OCI-LY3 (cell line): ENCODE data around the gene CXCL5.

Experiments
- H2AFZ ChIP-seq: fragments of 200-600, 300-600 bp; shearing (Covaris generic); 2 replicates; pipeline ENCODE4 v1.6.0; 2014; ENCODE audit warnings: antibody characterized with exemption, low read depth, low read length
- H3K27ac ChIP-seq: fragments of 200-600, 300-600 bp; sonication (generic); 2 replicates; pipeline ENCODE4 v1.5.1; 2014; ENCODE audit warnings: mild to moderate bottlenecking, low read length, moderate library complexity, mixed read lengths
- H3K27me3 ChIP-seq: fragments of 200-600, 300-600 bp; sonication (generic); 2 replicates; pipeline ENCODE4 v1.6.1; 2014; ENCODE audit warnings: low read depth, low read length, mixed read lengths
- H3K36me3 ChIP-seq: fragments of 200-600, 300-600 bp; sonication (generic); replicated peaks from 2 replicates; pipeline ENCODE3; 2014; ENCODE audit warnings: low read depth, low read length, mixed read lengths
- H3K4me1 ChIP-seq: fragments of 300-600, 200-600 bp; sonication (generic); 2 replicates; pipeline ENCODE4 v1.6.1; 2014; ENCODE audit warnings: low read length, mixed read lengths
- H3K4me2 ChIP-seq: fragments of 200-600, 300-600 bp; sonication (generic); 2 replicates; pipeline ENCODE4 v1.6.1; 2014; ENCODE audit warnings: low read length, mixed read lengths
- H3K4me3 ChIP-seq: fragments of 300-600, 200-600 bp; sonication (generic); 2 replicates; pipeline ENCODE4 v1.5.1; 2014; ENCODE audit warnings: antibody characterized with exemption, mild to moderate bottlenecking, low read length, moderate library complexity
- H3K79me2 ChIP-seq: fragments of 300-600, 200-600 bp; shearing (Covaris generic); 2 replicates; pipeline ENCODE4 v1.6.1; 2014; ENCODE audit warnings: mild to moderate bottlenecking, low read length, mixed read lengths
- H3K9ac ChIP-seq: fragments of 300-600, 200-600 bp; shearing (Covaris generic); 2 replicates; pipeline ENCODE4 v1.6.0; 2014; ENCODE audit warnings: mild to moderate bottlenecking, low read length, moderate library complexity
- H3K9me3 ChIP-seq: fragments of 200-600, 300-600 bp; shearing (Covaris generic); 2 replicates; pipeline ENCODE4 v1.6.1; 2014; ENCODE audit warnings: low read length, mixed read lengths; ENCODE audit not compliant: insufficient read depth
- H4K20me1 ChIP-seq: fragments of 200-600, 300-600 bp; sonication (generic); 2 replicates; pipeline ENCODE4 v1.6.1; 2016; ENCODE audit warnings: low read length, mixed read lengths; ENCODE audit not compliant: insufficient read depth
- CTCF ChIP-seq: fragments of 200-600, 300-600 bp; sonication (generic); IDR thresholded peaks from 2 replicates; pipeline ENCODE4 v1.5.1; 2014; ENCODE audit warnings: antibody characterized with exemption, low read length, low read depth
- EZH2phosphoT487 ChIP-seq: fragments of 200-600 bp; shearing (Covaris generic); IDR thresholded peaks from 2 replicates; pipeline ENCODE4 v1.6.1; 2018; ENCODE audit warnings: antibody characterized with exemption, mixed run types, low read depth

Gene CXCL5

GRCh38 chr4:74023709-74024108 lies 25.2 kb upstream of the CXCL5 start:
- no peak overlapping the region for H3K9ac ChIP-seq
- no peak overlapping the region for H3K4me2 ChIP-seq
- no peaks in the 10 kb centered on the region for H4K20me1 ChIP-seq
- no peak overlapping the region for H3K4me3 ChIP-seq
- H3K36me3 ChIP-seq = no peaks in the 10 kb centered on the region
- H3K27ac ChIP-seq = no peak overlapping the region
- no peaks in the 10 kb centered on the region for H3K4me1 ChIP-seq
- H2AFZ ChIP-seq = no peak overlapping the region
- H3K79me2 ChIP-seq = no peaks in the 10 kb centered on the region
- no peak for TF ChIP-seq EZH2phosphoT487
- no peak for TF ChIP-seq CTCF
- H3K27me3 ChIP-seq = no peaks in the 10 kb centered on the region
- no peaks in the 10 kb centered on the region for H3K9me3 ChIP-seq

DNA sequence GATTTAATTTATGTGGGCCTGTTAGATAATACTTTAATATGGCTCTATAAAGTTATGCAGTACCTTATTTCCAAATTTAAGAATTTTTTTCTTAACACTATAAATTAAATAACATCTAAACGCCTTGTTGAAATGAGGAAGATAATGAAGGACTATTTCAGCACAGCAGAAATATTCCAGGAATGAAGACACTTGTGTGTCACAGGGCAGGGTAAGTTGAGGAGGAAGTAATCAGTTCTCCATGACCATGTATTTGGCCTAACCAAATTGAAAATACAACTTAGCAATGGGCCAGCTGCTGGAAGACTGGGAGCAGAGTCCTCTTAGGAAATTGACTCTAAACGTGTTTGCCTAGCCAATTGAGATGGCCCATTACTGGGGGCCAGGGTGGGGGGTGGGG lies 23.1 kb upstream of the CXCL5 start:
- no peak overlapping the region for H3K4me2 ChIP-seq
- H3K4me3 ChIP-seq = no peak overlapping the region
- H3K27me3 ChIP-seq = no peaks in the 10 kb centered on the region
- TF ChIP-seq CTCF (no peak), EZH2phosphoT487 (no peak)
- H2AFZ ChIP-seq = no peak overlapping the region
- no peaks in the 10 kb centered on the region for H3K4me1 ChIP-seq
- no peaks in the 10 kb centered on the region for H4K20me1 ChIP-seq
- no peaks in the 10 kb centered on the region for H3K79me2 ChIP-seq
- no peak overlapping the region for H3K9ac ChIP-seq
- no peak overlapping the region for H3K27ac ChIP-seq
- H3K36me3 ChIP-seq = no peaks in the 10 kb centered on the region
- H3K9me3 ChIP-seq = no peaks in the 10 kb centered on the region

DNA sequence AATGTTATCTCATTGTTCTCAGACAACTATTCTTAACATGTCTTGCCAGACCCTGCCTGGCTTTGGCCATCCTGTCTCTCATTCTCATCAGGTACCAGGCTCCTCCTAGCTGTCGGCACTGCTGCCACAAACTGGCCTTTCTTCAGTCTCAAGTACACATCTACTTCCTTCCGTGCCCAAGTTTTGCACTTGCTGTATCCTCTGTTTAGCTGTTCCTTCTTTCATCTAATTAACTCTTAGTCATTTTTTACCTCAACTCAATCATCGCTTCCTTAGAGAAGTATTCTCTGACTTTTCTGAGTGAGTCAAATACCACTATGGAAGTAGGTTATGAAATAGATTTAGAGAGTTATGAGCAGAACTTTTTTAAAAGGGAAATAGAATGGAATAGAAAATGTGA lies 20.3 kb upstream of the CXCL5 start:
- Histone ChIP-seq H3K4me1 (0 out of 2 replicates have a peak, but pooled peaks cover 3% of the 10 kb centered on the region), H2AFZ (no peak overlapping the region), H4K20me1 (no peaks in the 10 kb centered on the region)

DNA sequence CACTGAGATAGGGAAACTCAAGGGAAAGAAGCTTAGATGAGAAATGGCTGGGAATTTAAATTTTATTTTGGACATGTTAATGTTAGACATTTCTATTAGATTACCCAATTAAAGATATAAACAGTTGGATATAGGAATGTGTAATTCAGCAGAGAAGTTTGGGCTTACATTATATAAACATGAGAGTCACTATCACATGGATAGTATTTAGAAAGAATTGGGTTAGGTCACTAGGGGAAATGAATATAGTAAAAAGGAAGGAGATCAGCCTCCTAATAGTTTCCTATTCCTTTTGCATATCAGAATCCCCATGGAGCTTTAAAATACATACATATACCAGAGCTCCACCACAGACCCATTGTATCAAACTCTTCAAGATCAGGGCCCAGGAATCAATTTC lies 19.6 kb upstream of the CXCL5 start:
- Histone ChIP-seq H2AFZ (no peak overlapping the region), H3K9ac (no peak overlapping the region), H3K4me3 (no peak overlapping the region), H3K4me2 (no peak overlapping the region), H3K27me3 (no peaks in the 10 kb centered on the region), H3K27ac (no peak overlapping the region), H3K4me1 (0 out of 2 replicates have a peak, but pooled peaks cover 3% of the 10 kb centered on the region), H4K20me1 (no peaks in the 10 kb centered on the region), H3K36me3 (no peaks in the 10 kb centered on the region), H3K9me3 (no peaks in the 10 kb centered on the region), H3K79me2 (no peaks in the 10 kb centered on the region)
- no peak for TF ChIP-seq EZH2phosphoT487
- TF ChIP-seq CTCF = no peak

More for the DNA sequence above, 20.3 kb upstream of the CXCL5 start:
- TF ChIP-seq CTCF = no peak
- TF ChIP-seq EZH2phosphoT487 = no peak
- Histone ChIP-seq H3K9ac (no peak overlapping the region), H3K36me3 (no peaks in the 10 kb centered on the region), H3K79me2 (no peaks in the 10 kb centered on the region), H3K4me2 (no peak overlapping the region), H3K27ac (no peak overlapping the region), H3K27me3 (no peaks in the 10 kb centered on the region), H3K4me3 (no peak overlapping the region), H3K9me3 (no peaks in the 10 kb centered on the region)
